GM23338 (cell line): ENCODE measurements around the gene SYCP2. TPM values are rescaled to one million over a fixed set of nuclear protein-coding genes. Genes with fewer than 3 reads are reported as not detected.

Experiments used
- ATAC-seq: fragments of 200-7000 bp; cut with Tn5 transposase; 3 replicates; pipeline ENCODE4 v1.9.1; 2020
- DNase-seq: peaks from one replicate; pipeline ENCODE4 v3.0.0-alpha.2; 2015; ENCODE audit warnings: low spot score
- H2AFZ ChIP-seq: fragments of 200-600 bp; sonication (generic); 2 replicates; pipeline ENCODE4 v1.8.0; 2016; ENCODE audit warnings: antibody characterized with exemption, mild to moderate bottlenecking, moderate library complexity
- H3F3A ChIP-seq: fragments of 200-600 bp; sonication (generic); replicated peaks from 2 replicates; pipeline ENCODE4 v1.8.0; 2017; ENCODE audit warnings: antibody characterized with exemption, mixed run types, low read depth
- H3K27ac ChIP-seq: fragments of 200-600 bp; sonication (generic); 2 replicates; pipeline ENCODE4 v1.6.1; 2016; ENCODE audit warnings: low read depth
- H3K27me3 ChIP-seq: fragments of 200-600 bp; sonication (generic); 2 replicates; pipeline ENCODE4 v1.8.0; 2016; ENCODE audit warnings: mild to moderate bottlenecking, mixed run types, moderate library complexity; ENCODE audit not compliant: insufficient read depth
- H3K36me3 ChIP-seq: fragments of 200-600 bp; sonication (generic); 2 replicates; pipeline ENCODE4 v1.8.0; 2016; ENCODE audit warnings: mild to moderate bottlenecking; ENCODE audit not compliant: insufficient read depth
- H3K4me1 ChIP-seq: fragments of 200-600 bp; sonication (generic); 2 replicates; pipeline ENCODE4 v1.8.0; 2016; ENCODE audit warnings: mild to moderate bottlenecking, moderate library complexity; ENCODE audit not compliant: insufficient read depth
- H3K4me2 ChIP-seq: fragments of 200-600 bp; sonication (generic); 2 replicates; pipeline ENCODE4 v1.7.1; 2017; ENCODE audit warnings: mixed run types
- H3K4me3 ChIP-seq: fragments of 200-600 bp; sonication (generic); 2 replicates; pipeline ENCODE4 v1.6.1; 2016; ENCODE audit warnings: mixed run types
- H3K79me2 ChIP-seq: fragments of 200-600 bp; sonication (generic); replicated peaks from 2 replicates; pipeline ENCODE4 v1.8.0; 2017; ENCODE audit warnings: mild to moderate bottlenecking; ENCODE audit not compliant: insufficient read depth
- H3K9me2 ChIP-seq: fragments of 200-600 bp; sonication (generic); 2 replicates; pipeline ENCODE4 v1.8.0; 2017; ENCODE audit not compliant: insufficient read depth
- H4K20me1 ChIP-seq: fragments of 200-600 bp; sonication (generic); replicated peaks from 2 replicates; pipeline ENCODE4 v1.8.0; 2017; ENCODE audit warnings: mild to moderate bottlenecking; ENCODE audit not compliant: insufficient read depth
- H3K27ac Mint-ChIP-seq: 2 replicates; pipeline ENCODE4 v1.8.0; 2020; ENCODE audit warnings: inconsistent platforms, mild to moderate bottlenecking, moderate library complexity, mixed read lengths
- H3K27me3 Mint-ChIP-seq: 3 replicates; pipeline ENCODE4 v1.8.0; 2022; ENCODE audit warnings: low read depth, mild to moderate bottlenecking, moderate library complexity, mixed read lengths, inconsistent platforms; ENCODE audit not compliant: insufficient read depth, poor library complexity
- H3K36me3 Mint-ChIP-seq: 3 replicates; pipeline ENCODE4 v1.8.0; 2021; ENCODE audit warnings: low read depth, mild to moderate bottlenecking, inconsistent platforms, moderate library complexity, mixed read lengths
- H3K4me1 Mint-ChIP-seq: 3 replicates; pipeline ENCODE4 v1.8.0; 2020; ENCODE audit warnings: mild to moderate bottlenecking, inconsistent platforms, mixed read lengths
- H3K4me3 Mint-ChIP-seq: 3 replicates; pipeline ENCODE4 v1.8.0; 2021; ENCODE audit warnings: moderate library complexity, mild to moderate bottlenecking, inconsistent platforms, mixed read lengths
- H3K9me3 Mint-ChIP-seq: 3 replicates; pipeline ENCODE4 v1.8.0; 2020; ENCODE audit warnings: moderate library complexity, mild to moderate bottlenecking, inconsistent platforms, mixed read lengths
- CREB1 ChIP-seq: fragments of 250-450 bp; sonication (Bioruptor Pico); IDR thresholded peaks from 2 replicates; pipeline ENCODE4 v1.5.0; 2020; ENCODE audit warnings: low read depth, mild to moderate bottlenecking, moderate library complexity
- CTCF ChIP-seq, 2 experiments: fragments of 200-600 bp in 1 of 2; sonication (generic) in 1 of 2; conservative IDR thresholded peaks; 2 replicates each; pipeline versions ENCODE4 v1.5.1 to v1.6.1; 2016 to 2017; ENCODE audit warnings: antibody characterized with exemption in 2 of 2, low read depth in 2 of 2, mild to moderate bottlenecking in 2 of 2, moderate library complexity in 1 of 2
- ETS1 ChIP-seq: IDR thresholded peaks from 2 replicates; pipeline ENCODE4 v1.6.1; 2016; ENCODE audit warnings: antibody characterized with exemption
- EZH2 ChIP-seq: fragments of 200-600 bp; sonication (generic); IDR thresholded peaks from one replicate; pipeline ENCODE4 v1.8.0; 2017; ENCODE audit warnings: antibody characterized with exemption, mild to moderate bottlenecking, low read depth; ENCODE audit not compliant: unreplicated experiment
- EZH2phosphoT487 ChIP-seq: fragments of 200-600 bp; sonication (generic); IDR thresholded peaks from one replicate; pipeline ENCODE4 v1.8.1; 2018; ENCODE audit warnings: antibody characterized with exemption; ENCODE audit not compliant: unreplicated experiment
- POLR2AphosphoS5 ChIP-seq: IDR thresholded peaks from 2 replicates; pipeline ENCODE4 v1.6.1; 2016; ENCODE audit warnings: antibody characterized with exemption, low read depth
- REST ChIP-seq: IDR thresholded peaks from one replicate; pipeline ENCODE4 v1.6.1; 2018; ENCODE audit warnings: antibody characterized with exemption; ENCODE audit not compliant: unreplicated experiment
- STAT1 ChIP-seq: IDR thresholded peaks from one replicate; pipeline ENCODE4 v1.6.1; 2016; ENCODE audit warnings: antibody characterized with exemption; ENCODE audit not compliant: unreplicated experiment
- ZNF114 ChIP-seq: fragments of 250-450 bp; sonication (Bioruptor Pico); IDR thresholded peaks from 2 replicates; pipeline ENCODE4 v1.5.0; 2020; ENCODE audit warnings: mild to moderate bottlenecking, moderate library complexity
- ZNF331 ChIP-seq: fragments of 250-450 bp; sonication (Bioruptor Pico); IDR thresholded peaks from 2 replicates; pipeline ENCODE4 v1.5.0; 2020; ENCODE audit warnings: low read depth, mild to moderate bottlenecking, moderate library complexity
- ZNF462 ChIP-seq: fragments of 250-450 bp; sonication (Bioruptor Pico); IDR thresholded peaks from 2 replicates; pipeline ENCODE4 v1.5.0; 2020; ENCODE audit warnings: mild to moderate bottlenecking, moderate library complexity
- polyA plus RNA-seq: library from polyadenylated mRNA; unstranded; fragments of >200 nt; fragmentation: Nextera tagmentation; extraction: Ambion mirVana; gene quantifications from 2 replicates; pipeline ENCODE4 v1.2.1, GENCODE V29; 2016
- total RNA-seq: library from RNA; depleted of rRNA; stranded (reverse); fragments of >200 nt; shearing (Covaris generic); gene quantifications from 2 replicates; pipeline ENCODE4 v1.2.3, GENCODE V29; 2014

Gene SYCP2
- total and polyA plus RNA-seq, 2 experiments from 2014 or later: 0.50 to 2.1 TPM

GRCh38 chr20:59908855-59909254 is 24.6 kb downstream of the SYCP2 start (continued):
- TF ChIP-seq REST (no peak), POLR2AphosphoS5 (no peak)

GRCh38 chr20:59903621-59904020 is 29.8 kb downstream of the SYCP2 start:
- no peak overlapping the region for H3K27ac Mint-ChIP-seq
- Histone ChIP-seq H3K4me1 (no peaks in the 10 kb centered on the region), H3F3A (no peaks in the 10 kb centered on the region), H2AFZ (no peak overlapping the region), H3K36me3 (no peaks in the 10 kb centered on the region), H3K4me3 (no peak overlapping the region), H3K27ac (no peak overlapping the region), H4K20me1 (no peaks in the 10 kb centered on the region), H3K4me2 (no peak overlapping the region), H3K27me3 (0 out of 2 replicates have a peak, but pooled peaks cover 3% of the 10 kb centered on the region), H3K79me2 (no peaks in the 10 kb centered on the region), H3K9me2 (no peaks in the 10 kb centered on the region)
- no peaks in the 10 kb centered on the region for H3K9me3 Mint-ChIP-seq
- no peak overlapping the region for H3K4me3 Mint-ChIP-seq
- DNase-seq: no peak
- peaks cover 3% of the 10 kb centered on the region; the same call in 2 of the 3 replicates for H3K4me1 Mint-ChIP-seq
- H3K27me3 Mint-ChIP-seq: no peaks in the 10 kb centered on the region
- no peaks in the 10 kb centered on the region for H3K36me3 Mint-ChIP-seq
- no peak for ATAC-seq
- TF ChIP-seq CTCF (conservative IDR thresholded peaks at IDR 0.05; ENCODE audit: low read depth in 2 of 2): no peak
- no peak for TF ChIP-seq ZNF114 (CRISPR knock-in tag)
- no peak for TF ChIP-seq EZH2
- no peak for TF ChIP-seq CREB1 (CRISPR knock-in tag)
- TF ChIP-seq STAT1: no peak
- no peak for TF ChIP-seq ZNF331
- no peak for TF ChIP-seq ZNF462 (CRISPR knock-in tag)
- no peak for TF ChIP-seq POLR2AphosphoS5
- no peak for TF ChIP-seq EZH2phosphoT487
- TF ChIP-seq ETS1: no peak
